ENCODE measurements around the gene RPS2.

Gene RPS2

GRCh38 chr16:1918351-1919326 is 46.0 kb downstream of the RPS2 start, which contains the start of gene HS3ST6:
Gene HS3ST6 (minus strand): TSS chr16:1918415. CDS start chr16:1918323, 92 bp downstream.
- no peak for DNase-seq (ENCODE audit: low read depth)

- no peak for DNase-seq (ENCODE audit: low read depth)
Observed at GRCh38 chr16:1917665-1918350, 46.8 kb downstream of the RPS2 start.

GRCh38 chr16:1917056-1917664 is 47.5 kb downstream of the RPS2 start:
- DNase-seq (ENCODE audit: low read depth): no peak

DNA sequence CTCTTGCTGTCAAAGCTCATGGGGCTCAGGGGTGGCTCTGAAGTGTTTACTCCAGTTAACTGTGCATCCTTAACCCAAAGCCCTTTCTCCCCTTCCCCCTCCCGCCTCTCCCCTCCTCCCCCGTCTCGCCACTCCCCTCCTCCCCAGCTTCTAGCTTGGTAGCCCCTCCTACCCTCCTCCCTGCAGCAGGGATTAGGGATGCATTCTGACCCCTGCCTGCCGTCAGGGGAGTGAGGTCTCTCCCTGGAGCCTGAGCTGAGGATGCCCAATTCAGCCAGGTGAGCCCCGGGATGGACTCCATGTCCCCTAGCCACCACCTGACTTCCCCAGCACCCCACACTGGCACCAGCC is 48.0 kb downstream of the RPS2 start:
- no peak for DNase-seq (ENCODE audit: low read depth)

- no peak for DNase-seq (ENCODE audit: low read depth)
Observed at GRCh38 chr16:1915732-1916639, 48.6 kb downstream of the RPS2 start.

DNA sequence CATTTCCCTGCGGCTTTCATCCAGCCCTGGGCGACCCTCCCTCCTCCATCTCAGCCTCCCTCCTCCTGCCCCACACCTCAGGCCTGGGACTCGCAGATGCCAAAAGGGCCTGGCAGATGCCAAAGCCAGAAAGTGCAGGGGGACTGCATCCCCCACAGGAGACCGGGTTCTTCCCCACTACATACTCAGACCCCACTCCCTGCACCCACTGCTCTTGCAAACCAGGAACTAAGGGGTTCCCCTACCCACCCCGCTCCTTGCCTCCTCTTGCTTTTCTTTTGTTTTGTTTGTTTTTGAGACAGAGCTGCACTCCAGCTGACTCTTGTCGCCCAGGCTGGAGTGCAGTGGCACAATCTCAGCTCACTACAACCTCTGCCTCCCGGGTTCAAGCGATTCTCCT is 49.6 kb downstream of the RPS2 start:
- no peak for DNase-seq (ENCODE audit: low read depth)

DNA sequence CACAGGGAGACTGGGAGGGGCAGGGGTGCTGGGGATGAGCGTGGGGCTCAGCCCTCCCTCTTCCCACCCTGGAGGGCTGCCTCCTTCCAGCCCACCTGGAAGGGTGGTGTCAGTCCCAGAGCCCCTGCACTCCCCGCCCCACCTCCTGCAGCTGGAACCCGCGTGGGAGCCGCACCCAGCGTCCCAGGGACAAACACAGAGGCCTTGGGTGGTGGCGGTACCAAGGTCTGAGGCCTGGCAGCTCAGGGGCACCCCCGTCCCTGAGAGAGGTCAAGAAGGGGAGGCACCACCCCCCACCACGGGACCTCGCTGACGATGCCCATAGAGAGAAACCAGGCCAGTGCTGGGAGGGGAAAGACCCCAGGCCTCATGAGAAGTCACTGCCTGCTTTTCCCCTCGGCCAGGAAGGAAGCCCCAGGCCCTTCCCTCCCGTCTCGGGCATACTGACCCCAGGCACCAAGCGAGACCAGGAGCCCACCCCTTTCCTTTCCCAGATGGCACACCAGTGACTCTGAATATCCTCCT is 50.5 kb downstream of the RPS2 start:
- DNase-seq (ENCODE audit: low read depth): no peak

- DNase-seq (ENCODE audit: low read depth): no peak
Observed at GRCh38 chr16:1913327-1914083, 51.1 kb downstream of the RPS2 start.

GRCh38 chr16:1912215-1912543 is 52.4 kb downstream of the RPS2 start:
- DNase-seq (ENCODE audit: low read depth): no peak
